Right lobe of liver (tissue), 6 donors: ENCODE measurements around the gene HOXC10. TPM values are rescaled to one million over a fixed set of nuclear protein-coding genes. Genes with fewer than 3 reads are reported as not detected.

Source experiments
- ATAC-seq, 4 donors: fragments of 200-7000 bp; cut with Tn5 transposase; one replicate each; pipeline ENCODE4 v1.9.1; 2020; ENCODE audit warnings: mild to moderate bottlenecking in 4 of 4, moderate library complexity in 4 of 4
- DNase-seq, 3 donors: peaks; one replicate each; pipeline ENCODE4 v3.0.0-alpha.2; 2020
- H3K27ac ChIP-seq, 3 donors: fragments of 200-600 bp; one replicate each; pipeline ENCODE4 v1.8.0; 2022
- H3K27me3 ChIP-seq, 2 donors: fragments of 200-600 bp; one replicate each; pipeline ENCODE4 v1.8.0; 2022
- H3K36me3 ChIP-seq, 4 donors: fragments of 200-600 bp; sonication (generic) in 1 of 4; one replicate each; pipeline versions ENCODE4 v1.5.1 to v1.8.0; 2017 to 2022; ENCODE audit warnings: control low read depth in 1 of 4
- H3K4me1 ChIP-seq, 4 donors: fragments of 200-600 bp; sonication (generic) in 1 of 4; one replicate each; pipeline versions ENCODE4 v1.5.1 to v1.8.0; 2017 to 2022; ENCODE audit warnings: control low read depth in 1 of 4
- H3K4me3 ChIP-seq, 3 donors: fragments of 200-600 bp; one replicate each; pipeline ENCODE4 v1.8.0; 2022
- H3K9me3 ChIP-seq, 4 donors: fragments of 200-600 bp; sonication (generic) in 1 of 4; one replicate each; pipeline versions ENCODE4 v1.5.1 to v1.8.0; 2017 to 2022; ENCODE audit warnings: control low read depth in 1 of 4
- POLR2A ChIP-seq: fragments of 450-650 bp; IDR thresholded peaks from one replicate; pipeline ENCODE4 v1.6.1; 2017; ENCODE audit warnings: antibody characterized with exemption, mild to moderate bottlenecking
- WGBS: methylation state at CpG from one replicate; pipeline ENCODE4 v1.1.6; 2018; ENCODE audit warnings: low coverage, low lambda C conversion rate; ENCODE audit not compliant: insufficient coverage; ENCODE audit errors: missing lambda C conversion rate; 5-methylcytosine and 5-hydroxymethylcytosine counted together
- intact Hi-C, 2 donors: fragments of 100-400 bp; cut with DNase I; formaldehyde crosslinking; loops; one replicate each; pipeline versions ENCODE4 v1.11.2 to v1.14.1; 2022
- total RNA-seq, 6 experiments: library from RNA; depleted of rRNA in 2 of 6; stranded (reverse); fragments of >200 nt in 2 of 6; fragmentation: NEBNext Ultra II Directional in 3 of 6; extraction: Animal tissue kit (Norgen Biotek cat#: 25700) in 3 of 6; gene quantifications; one replicate each; pipeline versions ENCODE4 v1.1.0 to v1.2.4, GENCODE V29; 2016 to 2023
- TF ChIP-seq, protein P1 (sequence below), 4 donors: fragments of 200-600 bp in 3 of 4; fragments of 450-650 bp in 1 of 4; IDR thresholded peaks; one replicate each; pipeline versions ENCODE4 v1.5.1 to v1.8.0; 2016 to 2022; ENCODE audit warnings: antibody characterized with exemption in 4 of 4, mild to moderate bottlenecking in 2 of 4
- donor health status: DM: no; HTN: yes; CAD: no.
- donor health status: DM: no; HTN: no; CAD: no.
- donor health status: DM: no; HTN: no; CAD: no.
- donor health status: DM: no; HTN: yes; CAD: no.
- donor health status: DM: no; HTN: yes; CAD: no.

HOXC10 gene
- total RNA-seq, 6 experiments from 2014 or later, result not detected

DNA sequence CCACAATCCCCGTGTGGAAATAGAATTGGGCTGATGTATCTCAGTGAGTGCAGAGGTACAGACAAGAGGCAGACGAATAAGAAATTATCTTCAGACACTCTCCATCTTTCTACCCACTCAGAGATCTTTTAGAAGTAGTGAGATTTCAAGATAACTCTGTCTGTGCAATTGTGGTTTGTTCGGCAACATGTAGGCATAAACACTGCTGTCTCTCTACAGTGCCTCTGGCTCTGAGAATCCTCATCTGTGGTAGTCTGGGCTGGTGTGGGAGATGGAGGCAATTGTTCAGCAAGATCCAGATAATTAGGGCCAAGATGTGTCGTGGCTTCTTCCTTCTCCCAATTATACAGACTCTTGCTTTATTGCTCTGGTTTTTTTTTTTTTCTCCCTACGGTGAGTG lies 43.2 kb upstream of the HOXC10 start:
- WGBS, result 12% methylated on average over 5 of the region's 5 CpGs
- H3K4me3 ChIP-seq, result no peak overlapping the region
- ATAC-seq (no peak), DNase-seq (no peak)
- no peaks in the 10 kb centered on the region for H3K36me3 ChIP-seq
- intact Hi-C loops, result no loop called here
- H3K27ac ChIP-seq, result no peak overlapping the region
- TF ChIP-seq, protein P1, sequence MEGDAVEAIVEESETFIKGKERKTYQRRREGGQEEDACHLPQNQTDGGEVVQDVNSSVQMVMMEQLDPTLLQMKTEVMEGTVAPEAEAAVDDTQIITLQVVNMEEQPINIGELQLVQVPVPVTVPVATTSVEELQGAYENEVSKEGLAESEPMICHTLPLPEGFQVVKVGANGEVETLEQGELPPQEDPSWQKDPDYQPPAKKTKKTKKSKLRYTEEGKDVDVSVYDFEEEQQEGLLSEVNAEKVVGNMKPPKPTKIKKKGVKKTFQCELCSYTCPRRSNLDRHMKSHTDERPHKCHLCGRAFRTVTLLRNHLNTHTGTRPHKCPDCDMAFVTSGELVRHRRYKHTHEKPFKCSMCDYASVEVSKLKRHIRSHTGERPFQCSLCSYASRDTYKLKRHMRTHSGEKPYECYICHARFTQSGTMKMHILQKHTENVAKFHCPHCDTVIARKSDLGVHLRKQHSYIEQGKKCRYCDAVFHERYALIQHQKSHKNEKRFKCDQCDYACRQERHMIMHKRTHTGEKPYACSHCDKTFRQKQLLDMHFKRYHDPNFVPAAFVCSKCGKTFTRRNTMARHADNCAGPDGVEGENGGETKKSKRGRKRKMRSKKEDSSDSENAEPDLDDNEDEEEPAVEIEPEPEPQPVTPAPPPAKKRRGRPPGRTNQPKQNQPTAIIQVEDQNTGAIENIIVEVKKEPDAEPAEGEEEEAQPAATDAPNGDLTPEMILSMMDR (IDR thresholded peaks at IDR 0.05), result no peak
- no peak for TF ChIP-seq POLR2A
- H3K9me3 ChIP-seq, result no peaks in the 10 kb centered on the region
- peaks cover 11 to 68% of the 10 kb centered on the region in 2 donors for H3K27me3 ChIP-seq
- no peaks in the 10 kb centered on the region for H3K4me1 ChIP-seq

DNA sequence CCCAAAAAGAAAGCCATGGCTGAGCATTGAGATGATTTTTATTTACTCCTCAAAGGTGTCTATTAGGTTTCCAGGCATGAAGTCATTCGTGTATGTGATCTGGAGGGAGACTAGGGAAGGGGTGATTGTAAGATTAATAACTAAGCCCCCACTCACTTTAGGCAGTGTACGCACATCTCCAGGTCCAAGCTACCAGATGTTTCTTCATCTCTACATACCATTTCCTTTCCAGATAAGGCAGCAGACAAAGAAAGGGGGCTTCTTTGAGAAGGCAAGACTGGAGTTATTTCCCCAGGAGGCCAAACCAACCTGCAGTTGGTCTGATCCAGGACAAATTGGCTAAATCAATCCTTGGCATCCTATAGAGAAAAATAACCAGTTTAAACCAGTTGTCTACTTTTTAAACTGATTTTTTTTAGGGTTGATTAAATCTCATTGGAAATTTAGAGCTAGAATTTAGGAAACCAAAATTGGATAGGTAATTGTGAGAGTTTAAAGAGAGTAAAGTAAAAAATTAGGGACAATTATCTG lies 42.4 kb upstream of the HOXC10 start:
- H3K4me1 ChIP-seq, result no peaks in the 10 kb centered on the region
- H3K27me3 ChIP-seq, result peaks cover 8 to 64% of the 10 kb centered on the region in 2 donors
- WGBS, result 6% methylated on average over 2 of the region's 2 CpGs
- no peaks in the 10 kb centered on the region for H3K9me3 ChIP-seq
- no peak for TF ChIP-seq POLR2A
- TF ChIP-seq, protein P1 (IDR thresholded peaks at IDR 0.05), result no peak
- no peaks in the 10 kb centered on the region for H3K36me3 ChIP-seq
- ATAC-seq, result no peak
- intact Hi-C loops, result no loop called here
- DNase-seq, result no peak
- no peak overlapping the region for H3K4me3 ChIP-seq
- H3K27ac ChIP-seq, result no peak overlapping the region

DNA sequence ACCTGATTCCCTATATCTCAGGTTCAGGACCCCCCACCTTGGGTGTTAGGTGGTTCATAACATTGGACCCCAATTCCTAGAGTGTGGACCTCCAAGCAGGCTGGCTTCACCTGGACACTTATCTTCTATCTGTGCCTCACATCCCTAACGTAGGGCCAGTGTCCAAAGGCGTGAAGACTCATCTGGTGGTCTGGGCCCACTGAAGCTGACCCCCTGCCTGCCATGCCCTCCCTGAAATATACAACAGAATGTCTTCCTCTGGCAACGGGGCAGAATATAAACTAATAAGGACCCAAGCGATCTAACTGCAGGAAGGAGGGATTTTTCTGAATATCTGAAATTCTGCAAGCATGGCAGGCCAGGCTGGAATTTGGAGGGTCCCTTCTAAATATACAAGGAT lies 40.7 kb upstream of the HOXC10 start:
- H3K27me3 ChIP-seq, result peaks cover 4 to 53% of the 10 kb centered on the region in 2 donors
- DNase-seq (no peak), ATAC-seq (no peak)
- H3K4me1 ChIP-seq, result no peaks in the 10 kb centered on the region
- no peaks in the 10 kb centered on the region for H3K36me3 ChIP-seq
- WGBS, result 10% methylated on average over 4 of the region's 4 CpGs
- H3K27ac ChIP-seq, result no peak overlapping the region
- no peaks in the 10 kb centered on the region for H3K9me3 ChIP-seq
- TF ChIP-seq, protein P1 (IDR thresholded peaks at IDR 0.05), result no peak
- TF ChIP-seq POLR2A, result no peak
- no peak overlapping the region for H3K4me3 ChIP-seq
- intact Hi-C loops, result no loop called here

DNA sequence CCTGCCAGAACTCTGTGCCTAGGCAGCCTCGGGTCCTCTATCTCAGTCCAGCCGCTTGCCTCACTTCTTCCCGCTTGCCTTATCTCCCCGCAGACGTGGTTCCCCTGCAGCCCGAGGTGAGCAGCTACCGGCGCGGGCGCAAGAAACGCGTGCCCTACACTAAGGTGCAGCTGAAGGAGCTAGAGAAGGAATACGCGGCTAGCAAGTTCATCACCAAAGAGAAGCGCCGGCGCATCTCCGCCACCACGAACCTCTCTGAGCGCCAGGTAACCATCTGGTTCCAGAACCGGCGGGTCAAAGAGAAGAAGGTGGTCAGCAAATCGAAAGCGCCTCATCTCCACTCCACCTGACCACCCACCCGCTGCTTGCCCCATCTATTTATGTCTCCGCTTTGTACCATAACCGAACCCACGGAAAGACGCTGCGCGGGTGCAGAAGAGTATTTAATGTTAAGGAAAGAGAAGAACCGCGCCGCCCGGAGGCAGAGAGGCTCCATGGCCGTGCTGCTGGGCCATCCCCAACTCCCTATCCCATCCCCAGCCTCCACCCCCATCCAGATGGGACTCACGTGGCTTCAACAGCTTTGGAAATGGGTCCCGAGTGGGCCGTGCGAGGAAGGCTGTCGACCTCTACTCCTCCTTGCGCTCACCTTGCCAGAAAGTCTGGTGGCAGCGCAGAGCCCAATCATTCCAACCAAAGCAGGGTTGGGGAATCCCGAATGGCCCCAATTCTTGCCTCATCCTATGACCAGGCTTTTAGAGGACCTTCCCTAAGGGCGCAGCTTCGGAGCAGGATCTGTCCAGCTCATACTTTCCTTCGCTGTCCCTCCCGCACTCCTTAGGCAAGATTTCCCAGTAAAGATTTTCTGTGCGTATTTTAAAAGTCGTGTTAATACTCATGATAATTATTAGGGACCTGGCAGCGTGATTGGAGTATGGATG lies 39.8 kb upstream of the HOXC10 start:
- ATAC-seq (no peak), DNase-seq (no peak)
- no peak overlapping the region for H3K27ac ChIP-seq
- peaks cover 4 to 47% of the 10 kb centered on the region in 2 donors for H3K27me3 ChIP-seq
- no peaks in the 10 kb centered on the region for H3K4me1 ChIP-seq
- 8% methylated on average over 25 of the region's 51 CpGs for WGBS
- H3K4me3 ChIP-seq, result no peak overlapping the region
- no peaks in the 10 kb centered on the region for H3K9me3 ChIP-seq
- H3K36me3 ChIP-seq, result no peaks in the 10 kb centered on the region
- TF ChIP-seq POLR2A, result no peak
- TF ChIP-seq, protein P1 (IDR thresholded peaks at IDR 0.05), result no peak
- intact Hi-C loops, result no loop called here
